Subcutaneous adipose tissue (tissue), 4 donors: ENCODE results near the gene PTGES3L. TPM values are rescaled to one million over a fixed set of nuclear protein-coding genes. Genes with fewer than 3 reads are reported as not detected.

Experiments
- CTCF ChIP-seq: fragments of 450-650 bp; IDR thresholded peaks from one replicate; pipeline ENCODE4 v1.5.1; 2016; ENCODE audit warnings: low read depth, mild to moderate bottlenecking, control low read depth, antibody characterized with exemption, moderate library complexity
- total RNA-seq, 4 donors: library from RNA; depleted of rRNA; stranded (reverse); fragments of >200 nt; gene quantifications; one replicate each; pipeline ENCODE4 v1.1.0, GENCODE V29; 2016

Gene PTGES3L
- total RNA-seq, 4 donors from 2014 or later, result not detected

- no peak for TF ChIP-seq CTCF
These were observed 44.8 kb upstream of the PTGES3L start, which contains the start of gene RND2 for GRCh38 chr17:43024407-43025289. RND2 (plus strand) TSS chr17:43025231; CDS start chr17:43025348, 117 bp downstream.

GRCh38 chr17:43021741-43022512, 42.0 kb upstream of the PTGES3L start, which contains the start of gene VAT1:
VAT1 (minus strand) TSS chr17:43022385; CDS start chr17:43022322, 63 bp downstream.
- no peak for TF ChIP-seq CTCF

DNA sequence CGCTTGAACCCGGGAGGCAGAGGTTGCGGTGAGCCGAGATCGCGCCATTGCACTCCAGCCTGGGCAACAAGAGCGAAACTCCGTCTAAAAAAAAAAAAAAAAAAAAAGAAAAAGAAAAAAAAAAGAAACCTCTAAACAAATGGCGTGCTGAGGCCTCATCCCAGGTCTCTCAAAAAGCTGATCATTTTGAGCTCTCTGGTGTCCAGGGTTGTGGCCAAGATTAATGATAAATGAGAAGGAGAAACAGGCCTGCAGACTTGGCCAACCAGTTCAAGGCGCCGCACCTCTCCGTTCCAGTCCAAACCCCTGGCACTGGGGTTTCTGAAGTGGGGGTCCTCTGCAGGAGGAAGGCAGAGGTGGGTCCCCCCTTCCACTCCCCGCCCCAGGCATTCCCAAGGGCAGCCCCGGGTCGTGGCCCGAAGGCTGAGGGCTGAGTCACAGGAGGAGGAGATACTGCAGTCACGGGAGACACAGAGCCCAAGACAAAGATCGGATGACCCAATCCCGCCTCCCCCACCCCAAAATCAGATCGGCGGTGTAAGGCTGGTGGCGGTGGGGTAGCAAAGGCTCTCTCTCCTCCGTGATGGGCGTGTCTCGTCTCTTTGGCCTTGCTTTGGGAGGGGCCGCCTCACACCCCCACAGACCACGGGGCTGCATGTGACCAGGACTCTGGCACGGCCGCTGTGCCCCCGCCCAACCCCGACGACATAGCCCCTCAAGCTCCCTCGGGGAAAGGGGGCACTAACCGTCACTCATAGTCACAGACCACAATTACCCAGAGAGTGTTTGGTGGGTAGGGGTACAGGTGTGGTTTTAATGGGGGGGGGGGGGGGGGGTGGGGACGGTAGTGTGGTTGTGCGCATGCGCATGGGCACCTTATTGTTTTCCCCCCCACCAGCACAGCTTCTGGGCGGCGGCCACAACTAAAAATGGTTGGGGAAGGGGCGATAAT, 41.2 kb upstream of the PTGES3L start:
- no peak for TF ChIP-seq CTCF

GRCh38 chr17:43020030-43020621, 40.2 kb upstream of the PTGES3L start:
- TF ChIP-seq CTCF, result no peak

- no peak for TF ChIP-seq CTCF
These were observed 39.5 kb upstream of the PTGES3L start for GRCh38 chr17:43019418-43019817.

DNA sequence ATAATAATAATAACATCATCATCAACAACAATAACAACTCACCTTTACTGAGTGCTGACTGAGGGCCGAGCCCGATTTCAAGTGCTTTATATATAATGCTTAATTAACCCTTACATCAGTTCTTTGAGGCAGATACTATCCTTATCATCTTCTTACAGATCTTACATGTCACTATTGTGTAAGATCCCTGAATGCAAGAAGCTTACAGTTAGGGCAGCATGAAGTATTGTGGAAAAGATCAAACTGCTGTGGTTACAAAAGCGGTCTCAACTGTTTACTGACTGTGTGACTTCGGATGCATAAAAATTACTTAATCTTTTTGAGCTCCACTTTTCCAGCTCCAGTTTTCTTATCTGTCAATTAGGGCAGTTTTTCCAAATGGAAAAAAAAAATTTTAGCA, 39.1 kb upstream of the PTGES3L start:
- TF ChIP-seq CTCF, result no peak
